Fibroblast of the aortic adventitia (primary cell): ENCODE measurements around the gene ARID2. TPM values are rescaled to one million over a fixed set of nuclear protein-coding genes. Genes with fewer than 3 reads are reported as not detected.
A peak's percentile ranks its signal among the peaks of the same experiment; 100 is the strongest.

Experiments
- DNase-seq: peaks from one replicate; pipeline ENCODE4 v3.0.0-alpha.2; 2010; ENCODE audit warnings: low read depth
- H3K4me3 ChIP-seq: 2 replicates; pipeline ENCODE4 v1.5.1; 2011; ENCODE audit warnings: low read depth, mild to moderate bottlenecking, control low read depth, low read length, moderate library complexity
- CTCF ChIP-seq: IDR thresholded peaks from 2 replicates; pipeline ENCODE4 v1.5.1; 2011; ENCODE audit warnings: mild to moderate bottlenecking, low read length, control low read depth, inconsistent platforms; ENCODE audit not compliant: insufficient read depth
- total RNA-seq: library from RNA; depleted of rRNA; stranded (reverse); fragments of >200 nt; gene quantifications from 2 replicates; pipeline ENCODE4 v1.2.3, GENCODE V29; 2012; ENCODE audit warnings: low replicate concordance

ARID2 gene
- total RNA-seq, 1 donor: 25.0 TPM

GRCh38 chr12:45732936-45733335 is 3.4 kb downstream of the ARID2 start:
- peak; percentile 4 for DNase-seq
- TF ChIP-seq CTCF: no peak
- no peak overlapping the region for H3K4me3 ChIP-seq

GRCh38 chr12:45737638-45738037 is 8.1 kb downstream of the ARID2 start:
- no peak for DNase-seq
- TF ChIP-seq CTCF: no peak
- no peak overlapping the region for H3K4me3 ChIP-seq

GRCh38 chr12:45742590-45742989 is 13.1 kb downstream of the ARID2 start:
- no peak overlapping the region for H3K4me3 ChIP-seq
- TF ChIP-seq CTCF: no peak
- no peak for DNase-seq

DNA sequence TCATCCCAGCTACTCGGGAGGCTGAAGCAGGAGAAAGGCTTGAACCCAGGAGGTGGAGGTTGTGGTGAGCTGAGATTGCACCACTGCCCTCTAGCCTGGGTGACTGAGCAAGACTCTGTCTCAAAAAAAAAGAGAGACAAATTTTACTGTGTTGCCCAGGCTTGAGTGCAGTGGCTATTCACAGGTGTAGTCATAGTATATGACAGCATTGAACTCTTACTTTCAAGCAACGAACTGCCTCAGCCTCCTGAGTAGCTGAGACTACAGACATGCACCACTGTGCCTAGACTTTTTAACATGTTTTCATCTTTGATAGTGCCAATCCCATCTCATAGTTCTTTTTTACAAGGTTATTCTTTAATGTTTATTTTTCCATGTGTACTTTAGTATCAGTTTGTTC is 13.7 kb downstream of the ARID2 start:
- no peak overlapping the region for H3K4me3 ChIP-seq
- TF ChIP-seq CTCF: no peak
- no peak for DNase-seq

DNA sequence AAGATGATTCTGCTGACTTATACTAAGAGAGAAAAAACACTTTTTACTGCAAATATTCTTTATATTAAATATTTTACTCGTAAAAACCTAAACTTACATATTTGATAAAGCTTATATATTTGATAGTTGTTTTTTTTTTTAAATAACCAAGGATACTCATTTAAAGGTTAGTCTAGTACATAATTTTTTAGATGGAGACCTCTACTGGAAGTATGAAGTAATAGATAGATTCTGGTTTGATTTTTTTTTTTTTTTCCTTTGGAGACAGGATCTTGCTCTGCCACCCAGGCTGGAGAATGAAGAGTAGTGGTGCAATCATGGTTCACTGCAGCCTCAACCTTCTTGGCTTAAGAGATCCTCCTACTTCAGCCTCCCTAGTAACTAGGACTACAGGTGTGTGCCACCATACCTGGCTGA is 16.4 kb downstream of the ARID2 start:
- peak; percentile 40 for TF ChIP-seq CTCF
- DNase-seq: peak; percentile 49
- no peak overlapping the region for H3K4me3 ChIP-seq

GRCh38 chr12:45756666-45757065 is 27.2 kb downstream of the ARID2 start:
- H3K4me3 ChIP-seq: no peak overlapping the region
- TF ChIP-seq CTCF: no peak
- DNase-seq: no peak

- no peak for DNase-seq
- no peak for TF ChIP-seq CTCF
- no peak overlapping the region for H3K4me3 ChIP-seq
These were observed 27.7 kb downstream of the ARID2 start for GRCh38 chr12:45757172-45757571.
